H1 (cell line): ENCODE data around the gene HPS3. TPM values are rescaled to one million over a fixed set of nuclear protein-coding genes. Genes with fewer than 3 reads are reported as not detected.

Experiments used
- CTCF ChIA-PET: fragments of 300-600 bp; sonication (Branson Sonifier 250); formaldehyde crosslinking; loops from one replicate; lab custom pipeline; 2021; ENCODE audit not compliant: partially characterized antibody; lab: Charles Lee
- POLR2A ChIA-PET: fragments of 300-600 bp; sonication (Branson Sonifier 250); formaldehyde crosslinking; loops from one replicate; lab custom pipeline; 2021; ENCODE audit warnings: inconsistent platforms; ENCODE audit not compliant: partially characterized antibody; lab: Charles Lee
- DNase-seq, 2 experiments: peaks; one replicate each; pipeline versions ENCODE4 v3.0.0 to v3.0.0-alpha.2; 2010 to 2022; ENCODE audit warnings: low spot score in 2 of 2, low read depth in 1 of 2, mixed read lengths in 1 of 2
- FAIRE-seq: peaks from 2 replicates; lab custom pipeline; 2011; peaks lifted over from hg19 to GRCh38; lab: Jason Lieb, UNC
- H2AFZ ChIP-seq: 2 replicates; pipeline ENCODE4 v1.8.1; 2012; ENCODE audit warnings: low read length, inconsistent platforms
- H2AK5ac ChIP-seq: 2 replicates; pipeline ENCODE4 v1.6.1; 2013; ENCODE audit warnings: low read depth, low read length
- H2BK120ac ChIP-seq: replicated peaks from 2 replicates; pipeline ENCODE3; 2013; ENCODE audit warnings: low read depth, low read length, inconsistent platforms
- H2BK12ac ChIP-seq: 2 replicates; pipeline ENCODE4 v1.6.1; 2013; ENCODE audit warnings: low read depth, low read length
- H2BK15ac ChIP-seq: 2 replicates; pipeline ENCODE4 v1.6.1; 2013; ENCODE audit warnings: low read length
- H2BK20ac ChIP-seq: 2 replicates; pipeline ENCODE4 v1.6.1; 2013; ENCODE audit warnings: low read length
- H2BK5ac ChIP-seq: 2 replicates; pipeline ENCODE4 v1.6.1; 2013; ENCODE audit warnings: low read depth, low read length
- H3K14ac ChIP-seq: 2 replicates; pipeline ENCODE4 v1.6.1; 2013; ENCODE audit warnings: inconsistent platforms; ENCODE audit not compliant: insufficient read length
- H3K18ac ChIP-seq: 2 replicates; pipeline ENCODE4 v1.6.1; 2013; ENCODE audit warnings: low read length; ENCODE audit errors: extremely low read depth
- H3K23ac ChIP-seq: 2 replicates; pipeline ENCODE4 v1.6.1; 2013; ENCODE audit warnings: inconsistent platforms; ENCODE audit not compliant: insufficient read length
- H3K23me2 ChIP-seq: 2 replicates; pipeline ENCODE4 v1.6.1; 2013; ENCODE audit warnings: low read depth, low read length
- H3K27ac ChIP-seq: 2 replicates; pipeline ENCODE4 v1.6.1; 2011; ENCODE audit warnings: low read depth, low read length, inconsistent platforms
- H3K27me3 ChIP-seq, 4 experiments: replicated peaks in 1 of 4; 1 replicate in 1 of 4; 2 replicates in 3 of 4; pipeline versions ENCODE4 v1.6.1 to v1.8.1; 2011 to 2013; ENCODE audit warnings: low read length in 3 of 4, mild to moderate bottlenecking in 3 of 4, inconsistent platforms in 2 of 4, mixed read lengths in 2 of 4, moderate library complexity in 1 of 4; ENCODE audit not compliant: control insufficient read depth in 3 of 4, insufficient read depth in 3 of 4; ENCODE audit errors: extremely low read depth in 1 of 4
- H3K36me3 ChIP-seq, 4 experiments: 2 replicates each; pipeline versions ENCODE4 v1.6.1 to v1.8.1; 2011 to 2013; ENCODE audit warnings: mild to moderate bottlenecking in 4 of 4, low read length in 3 of 4, moderate library complexity in 2 of 4, control low read depth in 1 of 4, inconsistent platforms in 1 of 4; ENCODE audit not compliant: insufficient read depth in 4 of 4, control insufficient read depth in 2 of 4
- H3K4ac ChIP-seq: replicated peaks from 2 replicates; pipeline ENCODE3; 2013; ENCODE audit warnings: low read length, low read depth, mixed read lengths, inconsistent platforms; ENCODE audit not compliant: insufficient read length
- H3K4me1 ChIP-seq, 4 experiments: replicated peaks in 1 of 4; 1 replicate in 1 of 4; 2 replicates in 3 of 4; pipeline versions ENCODE4 v1.6.1 to v1.8.1; 2011 to 2013; ENCODE audit warnings: low read length in 3 of 4, inconsistent platforms in 2 of 4, mixed read lengths in 1 of 4; ENCODE audit not compliant: insufficient read depth in 4 of 4, control insufficient read depth in 3 of 4
- H3K4me2 ChIP-seq, 2 experiments: 2 replicates each; pipeline versions ENCODE4 v1.6.1 to v1.8.1; 2011 to 2013; ENCODE audit warnings: low read depth in 2 of 2, low read length in 2 of 2, control low read depth in 1 of 2, inconsistent platforms in 1 of 2, mild to moderate bottlenecking in 1 of 2; ENCODE audit not compliant: insufficient read depth in 1 of 2
- H3K4me3 ChIP-seq, 4 experiments: fragments of 200-600, 300-600 bp in 1 of 4; sonication (generic), shearing (Covaris generic), sonication (Bioruptor Twin) in 1 of 4; 2 replicates each; pipeline versions ENCODE4 v1.5.1 to v1.8.1; 2011 to 2016; ENCODE audit warnings: low read length in 4 of 4, low read depth in 3 of 4, control low read depth in 2 of 4, inconsistent platforms in 2 of 4, mild to moderate bottlenecking in 2 of 4, mixed read lengths in 1 of 4, moderate library complexity in 1 of 4; ENCODE audit not compliant: insufficient read depth in 2 of 4; ENCODE audit errors: extremely low read depth in 1 of 4
- H3K56ac ChIP-seq: replicated peaks from 2 replicates; pipeline ENCODE3; 2013; ENCODE audit warnings: low read depth, mild to moderate bottlenecking, mixed read lengths, low read length, inconsistent platforms; ENCODE audit not compliant: insufficient read length
- H3K79me1 ChIP-seq: 2 replicates; pipeline ENCODE4 v1.6.1; 2013; ENCODE audit warnings: low read depth, low read length, control low read depth
- H3K79me2 ChIP-seq, 2 experiments: 2 replicates each; pipeline versions ENCODE4 v1.6.1 to v1.8.1; 2012 to 2013; ENCODE audit warnings: low read length in 2 of 2, mild to moderate bottlenecking in 2 of 2, inconsistent platforms in 1 of 2; ENCODE audit not compliant: insufficient read depth in 2 of 2, control insufficient read depth in 1 of 2
- H3K9ac ChIP-seq, 4 experiments: replicated peaks in 1 of 4; 1 replicate in 1 of 4; 2 replicates in 3 of 4; pipeline versions ENCODE4 v1.6.1 to v1.8.1; 2011 to 2013; ENCODE audit warnings: low read depth in 3 of 4, low read length in 3 of 4, control low read depth in 2 of 4, mild to moderate bottlenecking in 2 of 4, moderate library complexity in 2 of 4, inconsistent platforms in 1 of 4; ENCODE audit errors: extremely low read depth in 1 of 4
- H3K9me3 ChIP-seq, 2 experiments: 2 replicates each; pipeline versions ENCODE4 v1.6.1 to v1.8.1; 2012 to 2013; ENCODE audit warnings: mild to moderate bottlenecking in 2 of 2, moderate library complexity in 2 of 2, control low read depth in 1 of 2, inconsistent platforms in 1 of 2, low read depth in 1 of 2, low read length in 1 of 2, mixed read lengths in 1 of 2; ENCODE audit not compliant: insufficient read depth in 2 of 2
- H4K20me1 ChIP-seq, 2 experiments: replicated peaks in 1 of 2; 2 replicates each; pipeline versions ENCODE3 to v1.8.1; 2011 to 2013; ENCODE audit warnings: inconsistent platforms in 2 of 2, low read length in 2 of 2, mild to moderate bottlenecking in 1 of 2; ENCODE audit not compliant: insufficient read depth in 2 of 2, control insufficient read depth in 1 of 2
- H4K5ac ChIP-seq: 2 replicates; pipeline ENCODE4 v1.6.1; 2013; ENCODE audit warnings: low read length, low read depth, mixed read lengths, inconsistent platforms; ENCODE audit not compliant: insufficient read length
- H4K8ac ChIP-seq: 2 replicates; pipeline ENCODE4 v1.8.0; 2013; ENCODE audit warnings: mild to moderate bottlenecking, moderate library complexity, low read length, inconsistent platforms; ENCODE audit not compliant: insufficient read depth; ENCODE audit errors: extremely low read depth
- H4K91ac ChIP-seq: replicated peaks from 2 replicates; pipeline ENCODE3; 2013; ENCODE audit warnings: low read length, mixed read lengths, inconsistent platforms; ENCODE audit not compliant: insufficient read length
- BACH1 ChIP-seq: IDR thresholded peaks from 2 replicates; pipeline ENCODE4 v1.6.1; 2012; ENCODE audit warnings: low read length, improper control_type of control experiment
- BCL11A ChIP-seq, 2 experiments: IDR thresholded peaks; one replicate each; pipeline ENCODE4 v1.6.1; 2011; ENCODE audit warnings: low read depth in 2 of 2, low read length in 2 of 2, mild to moderate bottlenecking in 2 of 2
- CEBPB ChIP-seq: IDR thresholded peaks from 2 replicates; pipeline ENCODE4 v1.6.1; 2012; ENCODE audit warnings: low read depth, low read length
- CREB1 ChIP-seq: IDR thresholded peaks from 2 replicates; pipeline ENCODE4 v1.6.1; 2012; ENCODE audit warnings: inconsistent platforms
- EZH2 ChIP-seq: fragments of 200-600 bp; sonication (generic); IDR thresholded peaks from 2 replicates; pipeline ENCODE4 v1.7.1; 2012; ENCODE audit warnings: low read depth, mild to moderate bottlenecking, moderate library complexity, low read length, inconsistent platforms; ENCODE audit not compliant: severe bottlenecking
- KDM4A ChIP-seq: IDR thresholded peaks from one replicate; pipeline ENCODE4 v1.7.1; 2012; ENCODE audit warnings: low read depth, mild to moderate bottlenecking, moderate library complexity, low read length, inconsistent platforms; ENCODE audit not compliant: severe bottlenecking
- NANOG ChIP-seq: IDR thresholded peaks from 2 replicates; pipeline ENCODE4 v1.6.1; 2011; ENCODE audit warnings: low read length, low read depth, mild to moderate bottlenecking, inconsistent platforms; ENCODE audit not compliant: insufficient read depth, poor library complexity, severe bottlenecking
- POLR2AphosphoS5 ChIP-seq: IDR thresholded peaks from 2 replicates; pipeline ENCODE4 v1.6.1; 2011; ENCODE audit warnings: low read depth, low read length
- RAD21 ChIP-seq, 2 experiments: IDR thresholded peaks in 1 of 2; conservative IDR thresholded peaks in 1 of 2; 2 replicates each; pipeline ENCODE4 v1.6.1; 2011; ENCODE audit warnings: low read depth in 2 of 2, low read length in 2 of 2, improper control_type of control experiment in 1 of 2, inconsistent platforms in 1 of 2, mild to moderate bottlenecking in 1 of 2, moderate library complexity in 1 of 2
- SIN3A ChIP-seq, 2 experiments: IDR thresholded peaks in 1 of 2; conservative IDR thresholded peaks in 1 of 2; 2 replicates each; pipeline ENCODE4 v1.6.1; 2011 to 2012; ENCODE audit warnings: low read length in 2 of 2, improper control_type of control experiment in 1 of 2, low read depth in 1 of 2, mild to moderate bottlenecking in 1 of 2
- SP1 ChIP-seq: IDR thresholded peaks from 2 replicates; pipeline ENCODE4 v1.6.1; 2011; ENCODE audit warnings: low read depth, low read length
- SP2 ChIP-seq: IDR thresholded peaks from 2 replicates; pipeline ENCODE4 v1.6.1; 2012; ENCODE audit warnings: mild to moderate bottlenecking, low read length, inconsistent platforms
- SRF ChIP-seq: IDR thresholded peaks from 2 replicates; pipeline ENCODE4 v1.6.1; 2011; ENCODE audit warnings: mild to moderate bottlenecking, low read depth, low read length, moderate library complexity
- WGBS, 2 experiments: shearing (Covaris generic) in 1 of 2; methylation state at CpG; one replicate each; pipeline versions ENCODE4 v1.1.6 to v1.1.7; 2013 to 2015; ENCODE audit warnings: low lambda C conversion rate in 2 of 2, mixed read lengths in 2 of 2, inconsistent platforms in 1 of 2, low coverage in 1 of 2, missing lambda C conversion rate in 1 of 2; ENCODE audit not compliant: insufficient replicate concordance in 2 of 2, insufficient coverage in 1 of 2, insufficient read length in 1 of 2; ENCODE audit errors: extremely low coverage in 1 of 2, missing lambda C conversion rate in 1 of 2; 5-methylcytosine and 5-hydroxymethylcytosine counted together
- polyA plus RNA-seq, 7 experiments: library from polyadenylated mRNA; depleted of rRNA in 3 of 7; stranded (reverse) in 5 of 7; unstranded in 2 of 7; fragments of >200 nt in 5 of 7; fragments of 200-250 nt in 2 of 7; gene quantifications; 1 replicate in 5 of 7; 2 replicates in 1 of 7; 4 replicates in 1 of 7; pipeline versions ENCODE4 v1.2.1 to v1.2.3, GENCODE V29; 2011 to 2013; ENCODE audit warnings: missing spikeins in 2 of 7, mixed read lengths in 2 of 7
- total RNA-seq: library from RNA; stranded (reverse); fragmentation: NEBNext Ultra II Directional; extraction: Animal tissue kit (Norgen Biotek cat#: 25700); gene quantifications from 2 replicates; pipeline ENCODE4 v1.2.1, GENCODE V29; 2021

The HPS3 gene
- total and polyA plus RNA-seq, 2 of the 8 experiments (the other 6 are each of a cell fraction or from before 2014, with no cell fraction given) = 23.7 to 48.7 TPM

DNA sequence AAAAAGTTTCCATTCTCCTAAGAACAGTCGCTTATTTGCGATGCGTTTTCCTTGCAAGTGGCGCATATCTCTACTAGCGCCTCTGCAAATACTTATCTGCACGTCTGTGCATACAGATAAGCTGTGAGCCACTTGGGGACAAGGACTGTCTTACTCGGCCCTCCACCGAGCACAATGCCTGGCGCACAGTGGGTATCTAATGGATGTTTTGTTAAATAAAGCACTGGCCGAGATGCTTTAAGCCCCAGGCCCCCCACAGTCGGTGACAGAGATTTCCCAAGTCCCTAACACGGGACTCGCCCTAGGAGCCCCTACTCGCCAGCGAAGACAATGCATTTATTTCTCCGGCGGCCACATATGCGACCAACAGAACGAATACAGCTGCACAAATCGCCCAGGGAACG lies 43.6 kb upstream of the HPS3 start:
- FAIRE-seq = peak; percentile 48
- TF ChIP-seq POLR2AphosphoS5 (no peak), CEBPB (no peak), SP1 (no peak), RAD21 (IDR thresholded peaks at IDR 0.05 in 1 of 2, conservative IDR thresholded peaks at IDR 0.05 in 1 of 2; ENCODE audit: low read depth in 2 of 2, low read length in 2 of 2) (no peak), SRF (no peak), NANOG (peak; percentile 89), BCL11A (IDR thresholded peaks at IDR 0.05; ENCODE audit: low read depth in 2 of 2, low read length in 2 of 2) (no peak), SIN3A (conservative IDR thresholded peaks at IDR 0.05 in 1 of 2, IDR thresholded peaks at IDR 0.05 in 1 of 2; ENCODE audit: low read depth in 1 of 2, low read length in 2 of 2) (0 out of 4 replicates have a peak, but pooled peaks of 1 of the 2 experiments have one; percentile 58), KDM4A (no peak), EZH2 (peak; percentile 39), CREB1 (no peak), SP2 (no peak), BACH1 (no peak)

More for the DNA sequence above, 43.6 kb upstream of the HPS3 start:
- H3K4me1 ChIP-seq = peaks cover 0 to 5% (median under 1%) of the 10 kb centered on the region in 4 experiments; a peak in 4 of 7 replicates
- H2BK15ac ChIP-seq = no peak overlapping the region
- peaks cover 0 to 6% of the 10 kb centered on the region in 2 experiments; a peak in 1 of 4 replicates for H3K9me3 ChIP-seq
- peak overlapping the region; percentile 18 for H4K5ac ChIP-seq
- peaks cover 0 to 24% (median 1%) of the 10 kb centered on the region in 4 experiments; a peak in 4 of 8 replicates for H3K36me3 ChIP-seq
- peak overlapping the region; percentile 20; the same call in 1 of the 2 replicates for H2AFZ ChIP-seq
- peaks cover 8% of the 10 kb centered on the region; the same call in 1 of the 2 replicates for H3K23me2 ChIP-seq
- no peak overlapping the region for H3K4ac ChIP-seq
- no peak overlapping the region for H2BK120ac ChIP-seq
- H3K4me2 ChIP-seq = peak overlapping the region; percentile 63 to 94
- H2BK20ac ChIP-seq = no peak overlapping the region
- H2BK12ac ChIP-seq = no peak overlapping the region
- no peak overlapping the region for H2AK5ac ChIP-seq
- peaks cover 3% of the 10 kb centered on the region; the same call in 1 of the 2 replicates for H3K79me1 ChIP-seq
- ChIA-PET POLR2A (interaction anchor here (1.0 kb wide), 1 partner anchor 15 kb away, joined by 3 read pairs; no protein-coding TSS in a partner anchor), CTCF (interaction anchor here (1.2 kb wide), 1 partner anchor 123 kb away, joined by 4 read pairs; no protein-coding TSS in a partner anchor)
- H3K4me3 ChIP-seq = peak overlapping the region; percentile 44 to 88 (median 84)
- H3K56ac ChIP-seq = no peak overlapping the region
- H3K27ac ChIP-seq = peak overlapping the region; percentile 63
- WGBS, 2 experiments = 2% methylated on average over 21 of the region's 21 CpGs; no CpG with 5 or more reads in 1 of the 2 experiments
- H4K20me1 ChIP-seq = peaks cover 0 to 7% of the 10 kb centered on the region in 2 experiments
- H3K18ac ChIP-seq = peak overlapping the region; percentile 75; the same call in 1 of the 2 replicates
- H3K14ac ChIP-seq = no peak overlapping the region
- H4K91ac ChIP-seq = no peak overlapping the region
- peaks cover 0 to 39% of the 10 kb centered on the region in 2 experiments; a peak in 2 of 4 replicates for H3K79me2 ChIP-seq
- peaks cover 0 to 8% (median 2%) of the 10 kb centered on the region in 4 experiments; a peak in 4 of 7 replicates for H3K27me3 ChIP-seq
- H3K23ac ChIP-seq = no peak overlapping the region
- peak in 1 of 2 experiments; percentile 46 for DNase-seq
- H2BK5ac ChIP-seq = peak overlapping the region; percentile 81; the same call in 1 of the 2 replicates
- peak overlapping the region in 3 of 4 experiments; percentile 1 to 80 (median 77); a peak in 5 of 7 replicates for H3K9ac ChIP-seq
- H4K8ac ChIP-seq = peak overlapping the region; percentile 87; the same call in 1 of the 2 replicates
